DND-41 (cell line): ENCODE measurements around the gene MERTK.

ENCODE experiments used
- ATAC-seq: fragments of 200-7000 bp; cut with Tn5 transposase; 3 replicates; pipeline ENCODE4 v1.9.1; 2021; ENCODE audit warnings: low read depth; ENCODE audit not compliant: insufficient read depth
- DNase-seq: peaks from one replicate; pipeline ENCODE4 v3.0.0-alpha.2; 2020
- H2AFZ ChIP-seq: 2 replicates; pipeline ENCODE4 v1.6.0; 2012; ENCODE audit warnings: low read depth, low read length
- H3K27ac ChIP-seq: 2 replicates; pipeline ENCODE4 v1.5.1; 2012; ENCODE audit warnings: low read length, inconsistent platforms
- H3K27me3 ChIP-seq: fragments of 200-600 bp; sonication (generic); 2 replicates; pipeline ENCODE4 v1.6.0; 2012; ENCODE audit warnings: low read length, mild to moderate bottlenecking, inconsistent platforms; ENCODE audit not compliant: insufficient read depth, poor library complexity
- H3K36me3 ChIP-seq: 2 replicates; pipeline ENCODE4 v1.5.1; 2012; ENCODE audit warnings: low read length, inconsistent platforms; ENCODE audit not compliant: insufficient read depth
- H3K4me1 ChIP-seq: 2 replicates; pipeline ENCODE4 v1.5.1; 2012; ENCODE audit warnings: mild to moderate bottlenecking, low read length; ENCODE audit not compliant: insufficient read depth
- H3K4me2 ChIP-seq: 2 replicates; pipeline ENCODE4 v1.6.0; 2012; ENCODE audit warnings: mild to moderate bottlenecking, moderate library complexity, low read length, inconsistent platforms; ENCODE audit not compliant: insufficient read depth
- H3K4me3 ChIP-seq, 2 experiments: fragments of 200-600 bp in 1 of 2; shearing (Covaris generic) in 1 of 2; 2 replicates each; pipeline ENCODE4 v1.5.1; 2012 to 2016; ENCODE audit warnings: inconsistent platforms in 2 of 2, low read length in 2 of 2, mild to moderate bottlenecking in 2 of 2, low read depth in 1 of 2, moderate library complexity in 1 of 2
- H3K79me2 ChIP-seq: 2 replicates; pipeline ENCODE4 v1.6.0; 2012; ENCODE audit warnings: low read length, inconsistent platforms; ENCODE audit not compliant: insufficient read depth
- H3K9ac ChIP-seq: 2 replicates; pipeline ENCODE4 v1.6.0; 2012; ENCODE audit warnings: low read depth, mild to moderate bottlenecking, inconsistent platforms, low read length, moderate library complexity
- H3K9me3 ChIP-seq: 2 replicates; pipeline ENCODE4 v1.5.1; 2012; ENCODE audit warnings: low read length, moderate library complexity, mild to moderate bottlenecking, inconsistent platforms; ENCODE audit not compliant: insufficient read depth, severe bottlenecking
- H4K20me1 ChIP-seq: 2 replicates; pipeline ENCODE4 v1.6.0; 2012; ENCODE audit warnings: low read length; ENCODE audit not compliant: insufficient read depth
- EZH2 ChIP-seq: IDR thresholded peaks from 3 replicates; pipeline ENCODE4 v1.6.1; 2012; ENCODE audit warnings: borderline replicate concordance, low read depth, mild to moderate bottlenecking, moderate library complexity, low read length, inconsistent platforms; ENCODE audit not compliant: severe bottlenecking
- TF ChIP-seq, protein P1 (sequence below): IDR thresholded peaks from 2 replicates; pipeline ENCODE4 v1.5.1; 2012; ENCODE audit warnings: borderline replicate concordance, low read length, moderate library complexity, mild to moderate bottlenecking; ENCODE audit not compliant: poor library complexity, severe bottlenecking; ENCODE audit errors: extremely low read depth

MERTK gene

DNA sequence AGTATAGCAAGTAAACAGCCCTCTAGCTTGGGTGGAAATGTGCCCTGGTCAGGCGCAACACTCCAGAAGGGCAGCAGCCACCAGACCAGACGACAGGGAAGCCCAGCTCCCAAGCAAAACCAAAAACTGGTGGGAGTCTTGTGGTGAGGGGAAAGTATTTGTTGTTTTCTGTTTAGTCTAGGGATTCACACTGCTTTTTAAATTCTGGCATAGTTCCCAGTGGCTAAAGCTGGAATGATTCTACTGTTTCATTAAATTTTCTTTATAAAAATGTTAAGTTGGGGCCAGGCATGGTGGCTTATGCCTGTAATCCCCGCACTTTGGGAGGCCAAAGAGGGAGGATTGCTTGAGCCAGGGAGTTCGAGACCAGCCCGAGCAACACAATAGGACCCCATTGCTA lies 38.5 kb downstream of the MERTK start:
- no peaks in the 10 kb centered on the region for H4K20me1 ChIP-seq

DNA sequence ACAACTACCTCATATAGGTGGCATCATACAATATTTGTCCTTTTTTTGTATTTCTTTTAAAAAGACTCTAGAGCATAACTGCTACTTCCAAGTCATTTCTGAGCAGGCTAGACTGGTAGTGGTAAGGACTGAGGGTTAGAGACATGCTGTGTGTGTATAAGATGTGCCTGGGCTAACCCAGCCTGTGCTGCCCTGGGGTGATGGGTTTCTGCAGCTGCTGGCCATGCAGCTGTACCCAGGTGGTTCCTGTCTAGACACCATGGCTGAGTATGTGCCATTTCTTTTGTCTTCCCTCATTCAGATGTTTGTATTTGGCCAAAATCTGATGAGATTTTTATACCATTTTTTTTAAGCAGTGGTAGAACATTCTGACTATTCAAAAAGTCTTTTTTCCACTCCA lies 40.0 kb downstream of the MERTK start:
- no peak overlapping the region for H3K27ac ChIP-seq
- H3K9me3 ChIP-seq: no peaks in the 10 kb centered on the region
- TF ChIP-seq, protein P1, sequence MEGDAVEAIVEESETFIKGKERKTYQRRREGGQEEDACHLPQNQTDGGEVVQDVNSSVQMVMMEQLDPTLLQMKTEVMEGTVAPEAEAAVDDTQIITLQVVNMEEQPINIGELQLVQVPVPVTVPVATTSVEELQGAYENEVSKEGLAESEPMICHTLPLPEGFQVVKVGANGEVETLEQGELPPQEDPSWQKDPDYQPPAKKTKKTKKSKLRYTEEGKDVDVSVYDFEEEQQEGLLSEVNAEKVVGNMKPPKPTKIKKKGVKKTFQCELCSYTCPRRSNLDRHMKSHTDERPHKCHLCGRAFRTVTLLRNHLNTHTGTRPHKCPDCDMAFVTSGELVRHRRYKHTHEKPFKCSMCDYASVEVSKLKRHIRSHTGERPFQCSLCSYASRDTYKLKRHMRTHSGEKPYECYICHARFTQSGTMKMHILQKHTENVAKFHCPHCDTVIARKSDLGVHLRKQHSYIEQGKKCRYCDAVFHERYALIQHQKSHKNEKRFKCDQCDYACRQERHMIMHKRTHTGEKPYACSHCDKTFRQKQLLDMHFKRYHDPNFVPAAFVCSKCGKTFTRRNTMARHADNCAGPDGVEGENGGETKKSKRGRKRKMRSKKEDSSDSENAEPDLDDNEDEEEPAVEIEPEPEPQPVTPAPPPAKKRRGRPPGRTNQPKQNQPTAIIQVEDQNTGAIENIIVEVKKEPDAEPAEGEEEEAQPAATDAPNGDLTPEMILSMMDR: no peak
- no peak for TF ChIP-seq EZH2
- H3K4me1 ChIP-seq: no peaks in the 10 kb centered on the region
- no peaks in the 10 kb centered on the region for H3K36me3 ChIP-seq
- H3K79me2 ChIP-seq: no peaks in the 10 kb centered on the region
- ATAC-seq: peak; percentile 73
- H3K9ac ChIP-seq: no peak overlapping the region
- H4K20me1 ChIP-seq: no peaks in the 10 kb centered on the region
- H3K4me3 ChIP-seq: no peak overlapping the region
- no peak overlapping the region for H3K4me2 ChIP-seq
- DNase-seq: no peak
- no peaks in the 10 kb centered on the region for H3K27me3 ChIP-seq
- H2AFZ ChIP-seq: no peak overlapping the region

More for the DNA sequence above, 38.5 kb downstream of the MERTK start:
- Histone ChIP-seq H3K4me2 (no peak overlapping the region), H3K36me3 (no peaks in the 10 kb centered on the region), H3K27ac (no peak overlapping the region), H3K27me3 (no peaks in the 10 kb centered on the region), H3K4me3 (no peak overlapping the region), H3K79me2 (no peaks in the 10 kb centered on the region), H3K9me3 (no peaks in the 10 kb centered on the region), H3K4me1 (no peaks in the 10 kb centered on the region), H2AFZ (no peak overlapping the region), H3K9ac (no peak overlapping the region)
- DNase-seq: no peak
- no peak for TF ChIP-seq EZH2
- TF ChIP-seq, protein P1: no peak
- no peak for ATAC-seq

DNA sequence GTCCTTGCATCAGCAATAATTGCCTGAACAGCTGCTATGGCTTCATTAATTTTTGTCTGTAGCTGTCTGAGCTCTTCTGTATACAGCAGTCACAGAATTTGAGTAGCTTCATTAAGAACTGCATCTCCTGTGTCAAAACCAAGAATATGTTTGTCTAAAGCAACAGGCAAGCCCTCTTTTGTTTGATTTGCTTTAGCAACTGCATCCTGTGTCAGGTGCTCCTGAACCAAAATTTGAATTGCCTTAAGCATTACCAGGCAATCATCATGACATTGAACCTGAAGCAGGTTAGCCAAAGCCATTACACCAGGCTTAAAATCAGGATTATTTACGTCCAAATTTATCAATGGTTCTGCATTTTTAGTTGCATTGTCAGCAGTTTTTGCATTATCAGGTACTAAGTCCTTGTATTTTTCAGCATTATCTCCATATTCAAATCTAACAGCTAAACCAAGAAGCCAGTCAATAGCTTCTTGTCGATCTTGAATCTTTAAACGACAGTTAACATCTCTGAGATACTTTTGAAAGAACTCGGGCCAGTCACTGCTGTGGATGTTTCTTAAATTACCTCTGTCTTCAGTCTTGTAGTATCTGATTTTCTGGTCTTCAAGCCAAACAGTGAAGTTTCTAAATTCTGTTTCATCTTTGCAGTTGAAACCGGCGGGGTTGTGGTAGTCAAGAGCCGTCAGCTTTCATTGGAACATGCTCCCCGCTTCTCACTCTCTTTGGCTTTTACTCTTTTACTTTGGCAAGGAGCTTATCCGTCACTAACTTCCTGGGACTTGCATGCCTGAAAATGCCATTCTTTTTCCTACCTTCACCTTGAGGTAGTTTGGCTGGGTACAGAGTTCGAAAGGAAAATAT lies 42.2 kb downstream of the MERTK start:
- Histone ChIP-seq H3K4me3 (no peak overlapping the region), H3K4me1 (no peaks in the 10 kb centered on the region), H3K27ac (no peak overlapping the region), H3K36me3 (no peaks in the 10 kb centered on the region), H3K27me3 (no peaks in the 10 kb centered on the region), H2AFZ (no peak overlapping the region), H3K4me2 (no peak overlapping the region), H3K9ac (no peak overlapping the region), H4K20me1 (no peaks in the 10 kb centered on the region), H3K79me2 (no peaks in the 10 kb centered on the region), H3K9me3 (no peaks in the 10 kb centered on the region)
- no peak for DNase-seq
- TF ChIP-seq, protein P1: no peak
- no peak for TF ChIP-seq EZH2
- ATAC-seq: no peak
